ENCODE measurements around the gene CYBA.
A peak's percentile ranks its signal among the peaks of the same experiment; 100 is the strongest.

Gene CYBA

DNA sequence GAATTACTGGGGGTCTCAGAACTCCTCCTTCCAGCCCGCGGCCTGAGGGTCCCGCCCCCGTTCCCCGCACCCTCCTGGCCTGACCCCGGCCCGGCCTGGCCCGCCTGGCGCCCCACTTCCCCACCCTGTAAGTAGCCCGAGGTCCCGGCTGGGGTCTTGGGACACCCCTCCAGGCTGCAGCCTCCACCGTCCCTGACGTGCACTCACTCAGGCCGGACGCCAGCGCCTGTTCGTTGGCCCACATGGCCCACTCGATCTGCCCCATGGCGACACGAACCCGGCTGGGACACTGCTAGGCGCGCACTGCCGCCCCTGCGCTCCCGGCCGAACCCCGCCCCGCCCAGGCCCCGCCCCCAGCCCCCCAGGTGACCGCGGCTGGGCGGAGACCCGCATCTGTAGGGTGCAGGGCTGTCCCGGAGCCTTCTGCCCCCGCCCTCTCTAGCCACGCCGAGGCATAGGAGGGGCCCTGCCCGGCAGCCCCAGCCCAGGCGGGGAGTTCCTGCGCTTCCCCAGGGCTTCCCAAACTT is at the start of gene CYBA:
CYBA (minus strand) TSS at position 305 of the 527 bp plus-strand sequence; CDS start at position 265, 40 bp downstream.
- DNase-seq (ENCODE audit: low read depth in 3 of 3): peak; percentile 53 to 65 (median 54)

DNA sequence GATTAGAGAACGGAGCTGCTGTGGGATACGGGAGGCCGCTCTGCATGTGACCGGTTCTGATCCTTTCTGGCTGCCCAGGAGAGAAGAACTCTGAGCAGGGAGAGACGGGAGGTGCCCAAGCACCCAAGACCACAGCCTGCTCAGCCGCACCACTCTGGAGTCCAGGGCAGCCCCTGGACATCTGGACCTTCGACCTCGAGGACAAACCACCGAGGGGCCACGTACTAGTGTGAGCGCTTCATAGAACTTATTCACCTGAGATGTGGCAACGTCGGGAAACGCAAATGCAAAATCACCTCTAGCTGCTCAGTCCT is 49.4 kb upstream of the CYBA start:
- no peak for DNase-seq (ENCODE audit: low read depth in 3 of 3)

DNA sequence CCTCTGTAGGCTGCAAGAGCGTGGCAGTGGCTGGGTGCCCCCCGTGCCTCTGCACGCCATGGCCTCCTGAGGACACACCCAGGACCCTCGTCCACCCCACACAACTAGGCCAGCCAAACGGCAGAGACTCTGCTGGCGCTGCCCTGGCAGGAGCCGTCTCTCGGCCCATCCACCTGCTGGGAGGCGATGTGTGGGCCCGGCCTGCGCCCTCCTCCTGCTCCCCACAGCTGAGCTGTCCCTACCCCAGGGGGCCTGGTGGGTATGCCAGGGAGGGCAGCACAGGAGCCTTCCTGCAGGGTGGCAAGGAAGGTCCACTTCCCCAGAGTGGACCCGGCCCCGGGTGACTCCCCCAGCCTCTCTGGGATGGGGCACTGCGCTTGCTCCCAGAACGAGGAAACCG is 48.3 kb upstream of the CYBA start:
- no peak for DNase-seq (ENCODE audit: low read depth in 3 of 3)

DNA sequence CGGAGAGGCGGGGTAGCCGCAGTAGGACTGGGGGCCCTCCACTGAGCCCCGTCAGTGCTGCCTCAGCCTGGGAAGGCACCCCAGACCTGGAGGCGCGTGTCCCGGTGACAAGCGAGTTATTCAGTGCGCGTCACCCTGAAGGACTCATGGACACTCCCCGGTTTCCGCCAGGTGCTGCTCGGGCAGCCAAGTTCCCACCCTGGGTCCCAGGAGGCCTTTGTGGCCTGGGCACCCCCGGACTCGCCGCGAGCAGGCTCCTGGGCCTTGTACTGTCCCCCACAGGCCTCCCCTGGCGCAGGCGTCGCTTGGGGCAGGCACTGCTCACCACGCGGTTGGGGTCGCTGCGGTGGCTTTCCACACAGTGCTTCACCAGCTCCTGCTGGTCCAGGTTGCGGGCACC is 47.8 kb upstream of the CYBA start:
- no peak for DNase-seq (ENCODE audit: low read depth in 3 of 3)

DNA sequence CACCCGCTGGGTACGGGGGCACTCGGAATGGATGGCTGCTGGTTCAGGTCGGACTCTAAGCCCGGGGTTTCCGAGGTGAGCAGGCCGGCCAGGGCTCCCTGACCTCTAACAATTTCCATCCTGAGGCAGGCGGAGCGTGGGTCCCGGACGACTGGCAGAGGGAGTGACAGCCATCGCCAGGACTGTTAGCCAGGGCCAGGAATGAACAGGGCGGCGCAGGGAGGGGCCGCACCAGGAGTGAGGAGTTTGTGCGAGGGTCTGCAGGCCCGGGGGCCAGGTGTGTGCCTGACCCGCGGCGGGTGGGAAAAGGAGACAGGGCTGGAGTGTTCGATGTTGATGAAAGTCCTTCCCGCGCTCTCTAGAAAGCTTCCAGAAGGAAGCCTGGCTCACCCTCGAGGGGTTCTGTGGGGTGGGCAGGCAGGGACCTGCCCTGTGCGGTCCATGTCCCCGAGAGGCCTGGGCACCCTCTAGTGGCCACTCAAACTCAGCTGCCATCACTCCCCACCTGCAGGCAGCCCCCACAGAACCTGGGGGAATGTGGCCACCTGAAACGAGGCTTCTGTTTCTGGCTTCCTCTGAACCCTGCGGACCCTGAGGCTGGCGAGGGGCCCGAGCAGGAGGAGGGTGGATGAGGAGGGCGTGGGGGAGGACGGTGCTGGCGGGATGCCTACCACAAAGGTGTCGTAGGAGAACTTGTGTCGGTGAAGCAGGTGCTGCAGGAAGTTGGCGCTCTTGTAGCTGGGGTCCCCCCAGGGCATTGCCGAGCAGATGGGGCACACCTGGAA is 47.2 kb upstream of the CYBA start:
- DNase-seq (ENCODE audit: low read depth in 3 of 3): no peak

DNA sequence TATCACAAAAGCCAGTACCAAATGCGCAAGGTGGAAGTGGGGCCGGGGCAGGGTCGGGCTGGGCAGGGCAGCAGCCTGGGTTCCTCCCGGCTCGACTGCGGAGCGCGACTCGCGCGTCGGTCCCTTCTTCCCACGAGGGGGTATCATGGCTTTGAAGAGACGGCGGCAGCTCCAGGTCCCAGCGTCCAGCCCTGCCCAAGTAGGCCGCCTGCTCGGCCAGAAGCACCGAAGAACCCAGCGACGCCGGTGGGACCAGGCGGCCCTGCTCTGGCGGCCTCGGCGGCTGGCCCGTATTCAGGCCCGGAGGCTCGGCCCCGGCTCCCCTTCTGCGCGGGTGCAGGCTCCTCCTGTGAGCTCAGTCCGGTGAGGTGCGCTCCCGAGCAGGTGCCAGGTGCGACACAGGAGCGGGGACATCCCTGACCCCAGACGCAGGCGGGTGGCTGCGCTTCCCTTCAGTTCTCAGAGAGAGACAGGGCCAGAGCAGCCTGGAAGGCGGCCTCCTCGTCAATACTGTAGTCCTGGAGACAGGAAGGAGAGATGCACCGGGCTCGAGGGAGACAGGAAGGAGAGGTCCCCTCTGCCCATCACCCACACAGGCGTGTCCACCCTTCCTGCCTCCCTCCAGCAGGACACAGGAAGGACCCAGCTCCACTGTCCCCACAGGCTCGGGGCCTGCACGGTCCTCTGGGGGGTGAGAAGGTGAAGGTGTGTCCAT is 46.4 kb upstream of the CYBA start:
- DNase-seq (ENCODE audit: low read depth in 3 of 3): no peak

DNA sequence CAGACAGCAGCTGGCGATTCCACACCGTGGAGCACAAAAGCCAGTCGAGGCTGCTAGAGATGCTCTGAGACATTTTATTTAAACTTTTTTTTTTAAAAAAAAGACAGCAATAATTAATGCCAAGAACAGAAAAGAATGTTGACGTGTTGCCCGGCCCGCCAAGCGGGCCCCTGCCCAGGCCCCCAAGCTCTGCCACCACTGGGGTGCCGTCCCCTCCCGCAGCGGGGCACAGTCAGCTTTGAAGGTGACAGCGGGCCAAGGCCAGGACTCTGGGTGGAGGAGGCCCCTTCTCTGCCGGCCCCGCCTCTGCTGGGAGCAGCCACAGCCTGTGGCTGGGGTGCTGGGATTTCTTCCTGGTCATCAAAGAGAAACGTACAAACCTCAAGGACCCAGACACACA is 45.6 kb upstream of the CYBA start:
- no peak for DNase-seq (ENCODE audit: low read depth in 3 of 3)

DNA sequence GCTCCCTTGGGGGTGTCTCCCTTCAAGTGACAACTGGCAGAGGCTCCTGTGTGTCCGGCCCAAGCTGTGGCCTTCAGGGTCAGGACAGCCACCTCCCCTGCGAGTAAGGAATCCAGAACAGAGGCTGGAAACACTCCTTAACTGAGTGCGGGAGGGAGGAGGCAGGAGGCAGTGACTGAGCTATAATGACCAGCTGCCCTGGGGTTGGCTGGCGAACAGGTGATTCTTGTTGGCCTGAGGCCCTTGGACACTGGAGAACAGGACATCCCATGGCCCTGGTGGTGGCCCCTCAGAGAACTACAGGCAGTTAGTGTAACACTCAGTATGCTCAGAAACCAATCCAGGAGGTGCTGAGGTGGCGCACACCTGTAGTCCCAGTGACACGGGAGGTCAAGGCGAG is 44.9 kb upstream of the CYBA start:
- DNase-seq (ENCODE audit: low read depth in 3 of 3): no peak

DNA sequence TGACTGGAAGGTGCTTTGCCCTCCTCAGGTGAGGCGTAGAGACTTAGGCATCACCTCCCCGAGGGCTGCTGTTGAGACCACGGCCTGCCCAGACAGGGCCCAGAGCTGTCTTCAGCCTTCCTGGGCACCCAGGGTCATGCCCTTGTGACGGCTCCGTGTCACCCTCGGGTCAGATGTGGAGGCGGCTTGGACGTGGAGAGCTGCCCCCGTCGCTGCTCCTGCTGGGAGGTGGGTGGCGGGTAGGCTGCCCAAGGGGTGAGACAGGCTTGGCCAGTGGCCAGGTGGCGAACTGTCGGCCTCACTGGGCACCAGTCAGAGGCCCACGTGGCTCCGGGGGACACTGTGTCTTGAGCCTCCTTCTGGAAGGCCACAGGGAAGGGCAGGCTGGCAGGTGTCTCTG is 44.4 kb upstream of the CYBA start:
- no peak for DNase-seq (ENCODE audit: low read depth in 3 of 3)

DNA sequence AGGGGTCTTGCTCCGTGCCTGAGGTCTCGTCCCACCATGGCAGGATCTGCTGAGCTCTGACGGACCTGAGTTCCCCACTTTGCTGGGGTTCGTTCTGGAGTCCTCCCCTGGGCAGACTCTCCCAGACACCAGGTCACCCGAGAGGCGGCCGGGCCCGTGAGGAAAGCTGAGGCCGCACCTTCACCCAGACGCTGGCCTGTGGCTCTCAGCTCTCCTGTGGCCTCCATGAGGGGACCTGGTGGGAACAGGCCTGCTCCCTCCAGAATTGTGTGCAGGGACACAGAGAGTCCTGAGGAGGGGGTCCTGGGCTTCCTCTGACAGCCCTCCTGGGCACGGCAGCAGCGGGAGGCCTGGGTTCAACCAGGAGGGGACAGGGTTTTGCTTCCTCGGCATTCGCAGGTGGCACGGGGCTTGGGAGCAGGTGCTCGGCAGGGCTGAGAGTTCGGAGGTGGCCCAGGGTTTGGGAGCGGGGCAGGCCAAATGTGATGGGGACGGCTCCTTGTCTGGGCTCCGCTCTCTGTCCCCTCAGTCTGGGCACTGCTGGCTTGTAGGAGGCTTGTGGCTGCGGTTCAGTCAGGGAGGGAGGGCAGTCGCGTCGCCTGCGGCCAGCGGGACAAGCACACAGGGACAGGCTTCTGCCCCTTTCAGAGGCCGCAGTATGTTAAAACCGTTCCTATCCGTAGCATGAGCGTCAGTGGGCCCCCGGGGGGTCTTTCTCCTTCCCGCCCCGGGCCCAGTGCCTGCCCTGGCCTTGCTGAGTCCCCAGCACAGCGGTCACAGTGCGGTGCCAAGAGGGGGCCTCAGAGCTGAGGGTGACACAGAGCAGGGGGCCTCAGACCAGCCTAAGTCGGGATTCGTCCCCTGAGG is 43.6 kb upstream of the CYBA start:
- no peak for DNase-seq (ENCODE audit: low read depth in 3 of 3)

DNA sequence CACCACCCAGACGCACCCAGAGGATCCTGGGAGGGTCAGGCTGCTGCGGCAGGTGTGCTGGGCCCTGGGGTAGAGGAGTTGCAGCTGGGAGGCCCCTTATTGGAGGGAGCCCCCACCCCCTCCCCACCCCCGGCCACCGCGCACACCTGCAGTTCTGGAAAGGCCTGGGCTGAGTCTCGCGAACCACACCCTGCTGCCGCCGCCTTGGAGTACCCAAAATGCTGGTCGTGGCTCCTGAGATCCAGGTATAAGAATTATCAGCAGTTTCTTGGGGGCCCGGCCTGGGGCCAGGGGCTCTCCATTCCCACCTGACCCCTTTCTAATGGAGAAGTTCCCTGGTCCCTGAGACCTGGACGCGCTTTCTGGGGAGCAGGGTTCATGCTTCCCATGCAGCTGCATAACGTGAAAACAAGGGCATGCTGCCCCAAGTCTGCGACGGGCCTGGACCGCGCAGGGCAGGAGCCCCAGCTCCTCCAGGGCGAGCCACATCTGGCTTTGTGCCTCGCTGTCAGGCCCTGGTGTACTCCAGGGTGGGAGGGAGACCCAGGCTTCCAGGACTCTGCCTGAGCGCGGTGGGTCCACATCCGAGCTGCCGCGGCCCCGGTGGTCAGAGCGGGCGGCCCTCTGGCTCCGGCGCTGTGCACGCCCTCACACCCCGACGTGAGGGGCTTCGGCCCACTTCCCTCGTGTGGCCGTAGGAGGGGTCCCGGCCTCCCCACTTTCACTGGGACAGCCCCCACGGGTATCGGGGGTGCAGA is 42.7 kb upstream of the CYBA start:
- no peak for DNase-seq (ENCODE audit: low read depth in 3 of 3)

DNA sequence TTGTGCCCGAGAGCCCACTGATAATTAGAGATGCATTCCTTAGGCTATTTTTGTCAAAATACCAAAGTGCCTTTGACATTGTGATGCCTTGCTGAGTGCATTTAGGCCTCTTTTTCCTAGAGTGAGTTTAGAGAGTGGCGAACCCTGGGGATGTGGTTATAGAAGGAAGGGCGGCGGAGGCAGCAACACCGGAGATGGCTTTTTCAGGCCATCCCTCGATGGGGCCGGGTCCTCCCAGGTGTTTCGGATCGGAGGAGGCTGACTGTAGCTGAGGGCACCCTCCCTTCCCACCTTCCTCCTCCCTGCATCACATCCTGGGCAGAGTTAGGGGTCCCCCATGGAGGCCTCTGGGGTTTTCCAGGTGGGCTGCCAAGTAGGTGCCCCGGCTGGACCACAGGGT is 42.0 kb upstream of the CYBA start:
- DNase-seq (ENCODE audit: low read depth in 3 of 3): no peak

DNA sequence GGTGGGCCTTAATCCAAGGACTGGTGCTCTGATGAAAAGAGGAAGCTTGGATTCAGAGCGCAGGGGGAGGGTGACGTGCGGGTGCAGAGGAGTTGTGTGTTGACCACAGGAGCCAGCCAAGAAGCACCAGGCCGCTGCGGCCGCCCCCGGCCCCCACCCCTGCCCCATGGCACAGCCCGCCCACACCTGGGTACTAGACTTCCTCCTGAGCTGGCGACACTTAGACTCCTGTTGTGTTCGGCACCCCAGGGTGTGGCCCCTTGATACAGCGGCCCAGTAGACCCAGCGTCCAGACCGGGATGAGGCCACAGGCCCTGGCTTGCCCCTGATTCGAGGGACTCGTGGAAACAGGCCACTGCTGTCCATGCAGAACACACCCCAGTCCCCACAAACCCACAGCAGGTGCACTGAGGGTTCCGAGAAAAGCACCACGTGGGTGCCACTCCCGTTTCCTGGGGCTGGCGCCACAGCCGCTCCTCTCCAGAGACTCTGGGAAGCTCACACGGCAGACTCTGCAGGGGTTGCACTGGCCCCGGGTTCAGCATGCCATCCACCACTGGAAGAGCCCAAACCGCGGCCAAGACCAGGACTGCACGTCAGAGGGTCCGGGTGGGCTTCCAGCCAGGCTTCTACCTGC is 41.2 kb upstream of the CYBA start:
- DNase-seq (ENCODE audit: low read depth in 3 of 3): no peak

DNA sequence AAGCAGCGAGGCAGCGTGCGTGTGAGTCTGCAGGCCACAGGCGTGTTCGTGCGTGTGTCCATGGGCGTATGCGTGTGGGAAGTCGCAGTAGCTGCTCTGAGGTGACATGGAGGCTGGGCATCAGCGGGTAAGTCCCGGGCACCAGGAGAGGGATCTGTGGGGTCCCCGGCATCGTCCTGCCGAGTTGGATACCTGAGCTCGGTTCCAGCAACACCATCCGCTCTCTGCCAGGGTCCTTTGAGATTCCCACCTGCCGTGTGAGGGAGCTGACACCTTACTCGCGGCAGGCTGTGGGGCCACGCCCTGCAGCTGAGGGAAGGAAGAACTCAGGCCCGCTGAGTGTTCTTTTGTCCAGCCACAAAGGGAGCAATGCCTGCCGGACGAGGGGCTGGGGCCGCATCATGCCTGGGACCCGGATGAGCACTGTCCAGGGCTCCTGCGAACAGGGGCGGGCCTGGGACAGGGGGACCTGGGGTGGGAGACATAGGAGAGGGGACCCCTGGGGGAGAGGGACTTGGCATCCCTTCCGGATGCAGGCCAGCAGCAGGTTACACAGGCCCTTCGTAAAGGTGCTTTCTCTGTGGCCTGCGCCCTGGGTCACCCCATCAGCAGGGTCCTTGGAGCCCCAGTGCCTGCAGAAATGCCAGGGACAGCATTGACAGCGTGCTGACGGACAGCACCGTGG is 40.4 kb upstream of the CYBA start:
- no peak for DNase-seq (ENCODE audit: low read depth in 3 of 3)

DNA sequence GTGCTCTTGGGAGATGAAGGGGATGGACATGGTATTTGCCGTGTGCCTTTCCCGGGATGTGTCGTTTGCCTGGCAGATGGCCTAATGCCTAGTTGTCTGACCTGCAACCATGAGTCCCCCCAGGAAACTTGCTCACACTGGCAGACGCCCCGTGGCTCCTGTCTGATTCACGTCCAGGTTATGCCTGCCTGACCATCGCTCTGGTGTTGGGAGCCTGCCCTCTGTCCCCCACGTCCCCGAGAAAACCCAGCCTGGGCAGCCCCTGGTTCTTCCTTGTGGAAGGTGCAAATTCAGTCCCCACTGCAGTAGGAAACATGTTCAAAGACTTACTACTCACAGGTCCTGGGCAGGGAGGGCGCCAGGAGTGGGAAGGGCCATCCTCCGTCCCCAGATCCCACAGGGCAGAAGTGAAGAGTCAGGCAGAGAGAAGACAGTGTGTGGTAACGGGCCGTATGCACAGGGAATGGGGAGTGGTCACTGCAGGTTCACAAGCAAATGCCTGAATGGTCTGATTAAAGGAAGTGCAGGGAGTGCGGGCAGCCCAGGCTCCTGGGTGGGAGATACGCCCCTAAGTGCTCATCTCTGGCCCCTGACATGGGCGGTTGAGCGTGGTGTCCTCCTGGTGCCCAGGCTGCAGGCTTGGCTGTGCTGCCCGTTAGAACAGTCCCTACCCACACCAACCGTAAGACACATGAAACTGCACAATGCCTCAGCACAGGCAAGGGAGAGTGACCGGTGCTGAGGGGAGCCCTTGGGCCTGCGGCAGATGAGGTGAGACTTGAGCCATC is 39.7 kb upstream of the CYBA start:
- no peak for DNase-seq (ENCODE audit: low read depth in 3 of 3)

DNA sequence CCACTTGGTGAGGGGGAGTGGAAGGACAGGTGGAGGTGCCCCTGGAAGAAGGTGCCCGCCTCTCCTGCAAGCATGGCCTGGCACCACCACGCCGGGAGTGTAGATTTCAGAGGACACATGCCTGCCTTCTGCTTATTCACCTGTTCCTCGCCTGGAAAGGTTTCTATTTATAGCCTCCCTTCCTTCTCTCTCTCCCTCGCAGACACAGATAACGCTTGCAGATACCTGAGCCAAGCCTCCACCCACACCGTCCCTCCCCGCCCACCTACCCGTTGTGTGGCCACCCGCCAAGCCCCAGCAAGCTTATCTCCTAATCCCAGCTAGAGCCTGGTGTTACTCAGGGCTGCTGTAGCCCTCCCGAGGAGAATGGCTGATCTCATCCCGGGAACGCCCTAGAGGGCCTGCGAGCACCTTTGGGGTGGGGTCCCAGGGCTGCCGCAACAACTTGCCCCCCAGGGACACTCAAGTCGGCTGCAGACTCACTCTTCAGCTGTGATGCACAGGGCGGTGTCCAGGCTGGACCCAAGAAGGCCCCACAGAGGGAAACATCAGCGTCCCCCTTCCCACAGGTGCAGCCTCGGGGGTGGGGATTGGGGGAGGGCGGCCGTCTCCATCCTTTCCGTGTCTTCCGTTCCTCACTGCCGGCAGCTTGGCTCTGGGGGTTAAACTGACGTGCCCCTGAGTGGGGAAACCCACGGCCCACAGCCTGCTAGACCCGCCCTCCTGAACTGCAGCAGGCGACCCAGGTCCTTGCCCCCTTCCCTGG is 37.3 kb upstream of the CYBA start:
- no peak for DNase-seq (ENCODE audit: low read depth in 3 of 3)

DNA sequence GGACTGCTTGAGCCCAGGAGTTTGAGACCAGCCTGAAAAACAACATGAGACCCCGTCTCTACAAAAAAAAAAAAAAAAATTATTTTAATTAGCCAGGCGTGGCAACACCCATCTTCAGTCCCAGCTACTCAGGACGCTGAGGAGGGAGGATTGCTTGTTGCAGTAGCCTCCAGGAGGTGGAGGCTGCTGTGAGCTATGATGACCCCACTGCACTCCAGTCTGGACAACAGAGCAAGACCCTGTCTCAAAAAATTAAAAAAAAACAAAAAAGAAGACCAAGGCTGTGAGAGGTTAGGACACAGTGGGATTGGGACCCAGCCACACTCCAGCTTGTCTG is 36.8 kb upstream of the CYBA start:
- DNase-seq (ENCODE audit: low read depth in 3 of 3): no peak

DNA sequence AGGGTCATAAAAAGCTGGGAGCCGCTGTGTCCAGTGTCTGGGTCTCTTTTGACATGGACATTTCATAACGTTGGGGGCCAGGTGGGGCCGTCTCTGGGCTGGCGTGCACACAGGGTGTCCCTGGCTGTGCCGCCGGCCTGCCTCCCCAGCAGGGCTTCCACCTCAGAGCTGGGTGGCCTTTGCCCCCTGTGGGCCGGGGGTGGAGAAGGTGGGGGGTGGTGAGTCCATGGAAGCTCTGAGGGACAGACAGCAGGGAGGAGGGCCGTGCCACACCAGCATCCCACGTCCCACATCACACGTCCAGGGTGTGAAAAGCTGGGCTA is 36.4 kb upstream of the CYBA start:
- DNase-seq (ENCODE audit: low read depth in 3 of 3): no peak

Data from stimulated activated CD4-positive, alpha-beta T cell treated with anti-CD3 and anti-CD28 coated beads, TNF-alpha, amount 100 ng/mL, for 4 hours (primary cell).